ENCODE results near the gene FOXC1. TPM values are rescaled to one million over a fixed set of nuclear protein-coding genes. Genes with fewer than 3 reads are reported as not detected.

The FOXC1 gene
- total and polyA plus RNA-seq, 2 donors (not counting 1 experiment from before 2014, with no cell fraction given), result 0.04 to 0.52 TPM

DNA sequence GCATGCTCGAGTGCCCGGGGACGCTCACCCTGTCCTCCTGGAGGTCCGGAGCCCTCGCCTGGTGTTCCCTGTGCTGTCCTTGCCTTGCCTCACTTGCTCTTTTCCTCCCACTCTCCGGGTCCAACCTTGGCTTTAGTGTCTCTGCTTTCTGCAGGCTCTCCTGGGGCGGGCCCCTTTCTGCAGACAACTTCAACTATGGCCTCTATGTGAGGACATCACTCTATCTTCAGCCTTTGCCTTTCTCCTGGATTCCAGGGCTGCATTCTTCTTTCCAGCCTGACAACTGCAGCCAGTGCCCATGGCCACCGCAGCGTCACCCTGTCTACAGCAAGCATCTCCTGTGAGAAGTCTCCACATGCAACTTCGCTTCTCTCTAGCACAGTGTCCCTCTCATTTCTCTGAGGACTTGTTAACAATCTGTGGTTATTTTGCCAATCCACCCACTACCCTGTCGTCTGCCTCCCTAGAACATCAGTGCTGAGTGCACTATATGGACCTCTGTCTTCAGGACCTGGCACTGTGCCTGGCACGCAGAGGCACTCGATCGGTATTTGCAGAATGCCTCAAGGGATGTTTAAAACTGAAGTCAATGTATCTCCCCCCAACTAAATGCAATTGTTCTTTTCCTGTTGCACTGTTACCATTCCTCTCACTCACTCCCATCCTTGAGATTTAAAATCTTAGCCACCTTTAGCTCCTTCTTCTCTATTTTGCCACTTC lies 35.9 kb downstream of the FOXC1 start:
- WGBS (ENCODE audit: insufficient coverage), result 97% methylated on average over 14 of the region's 14 CpGs
- H3K27me3 ChIP-seq (replicated peaks in 1 of 4; ENCODE audit: control extremely low read depth in 1 of 4, control insufficient read depth in 3 of 4, insufficient read depth in 4 of 4, low read length in 3 of 4), result no peaks in the 10 kb centered on the region
- H3K4me2 ChIP-seq (replicated peaks; ENCODE audit: low read depth, low read length, poor library complexity, severe bottlenecking), result no peak overlapping the region
- ATAC-seq (ENCODE audit: low read depth) (no peak), DNase-seq (no peak)
- H3K27me3 Mint-ChIP-seq, result peaks cover 4% of the 10 kb centered on the region
- H3K9ac ChIP-seq (ENCODE audit: low read length), result no peak overlapping the region
- no peaks in the 10 kb centered on the region for H3K36me3 ChIP-seq (replicated peaks in 1 of 2; ENCODE audit: control extremely low read depth in 1 of 2, control insufficient read depth in 1 of 2, extremely low read depth in 1 of 2, insufficient read depth in 2 of 2, low read length in 1 of 2)
- H2AFZ ChIP-seq (ENCODE audit: insufficient read depth, low read depth, low read length, poor library complexity, severe bottlenecking), result no peak overlapping the region
- no peak overlapping the region for H3K4me3 ChIP-seq (ENCODE audit: control extremely low read depth in 1 of 5, extremely low read depth in 1 of 5, insufficient read depth in 1 of 5, low read depth in 2 of 5, low read length in 4 of 5)
- intact Hi-C loops (cut with micrococcal nuclease), result no loop called here
- no peak for TF ChIP-seq CTCF (IDR thresholded peaks at IDR 0.05)
- CTCF ChIA-PET, result no interaction called here
- POLR2A ChIA-PET, result no interaction called here
- no peak overlapping the region for H3K27ac ChIP-seq (ENCODE audit: low read length in 2 of 2)
- H3K79me2 ChIP-seq (ENCODE audit: control insufficient read depth, insufficient read depth, low read length), result no peaks in the 10 kb centered on the region
- H3K27ac Mint-ChIP-seq, result no peak overlapping the region
- no peak overlapping the region for H3K4me3 Mint-ChIP-seq
- peaks cover 3% of the 10 kb centered on the region for H3K4me1 Mint-ChIP-seq
- peaks cover 0 to 2% (median 0%) of the 10 kb centered on the region in 3 donors for H3K9me3 ChIP-seq (ENCODE audit: control extremely low read depth in 1 of 3, control insufficient read depth in 2 of 3, insufficient read depth in 1 of 3, low read length in 2 of 3)
- H4K20me1 ChIP-seq (ENCODE audit: control insufficient read depth, insufficient read depth, low read length, poor library complexity, severe bottlenecking), result no peaks in the 10 kb centered on the region
- no peaks in the 10 kb centered on the region for H3K4me1 ChIP-seq (ENCODE audit: control insufficient read depth in 2 of 2, insufficient read depth in 2 of 2, low read length in 2 of 2)
- no peaks in the 10 kb centered on the region for H3K9me3 Mint-ChIP-seq (ENCODE audit: insufficient read depth)

DNA sequence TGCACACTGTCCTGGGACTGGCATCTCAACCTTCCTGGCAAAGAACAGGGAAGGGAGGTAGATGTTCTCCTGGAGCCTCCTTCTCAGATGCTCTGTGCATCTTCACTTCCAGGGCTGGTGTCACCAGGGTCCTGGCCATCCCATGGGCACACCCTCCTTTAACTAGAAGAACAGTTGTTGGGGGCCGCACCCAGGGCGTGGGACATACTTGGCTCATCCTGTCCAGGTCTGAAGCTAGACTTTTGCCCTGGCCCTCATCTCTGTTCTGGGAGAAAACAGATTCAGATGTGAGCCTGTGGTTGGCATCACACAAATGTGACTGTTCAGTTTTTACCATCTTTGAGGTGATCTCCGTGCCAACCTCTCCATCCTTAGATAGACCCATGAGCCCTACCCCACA lies 41.6 kb downstream of the FOXC1 start:
- Histone ChIP-seq H3K4me1 (ENCODE audit: control insufficient read depth in 2 of 2, insufficient read depth in 2 of 2, low read length in 2 of 2) (no peaks in the 10 kb centered on the region), H3K27me3 (replicated peaks in 1 of 4; ENCODE audit: control extremely low read depth in 1 of 4, control insufficient read depth in 3 of 4, insufficient read depth in 4 of 4, low read length in 3 of 4) (no peaks in the 10 kb centered on the region), H3K4me2 (replicated peaks; ENCODE audit: low read depth, low read length, poor library complexity, severe bottlenecking) (no peak overlapping the region), H3K9ac (ENCODE audit: low read length) (no peak overlapping the region), H3K4me3 (ENCODE audit: control extremely low read depth in 1 of 5, extremely low read depth in 1 of 5, insufficient read depth in 1 of 5, low read depth in 2 of 5, low read length in 4 of 5) (no peak overlapping the region), H4K20me1 (ENCODE audit: control insufficient read depth, insufficient read depth, low read length, poor library complexity, severe bottlenecking) (no peaks in the 10 kb centered on the region), H3K79me2 (ENCODE audit: control insufficient read depth, insufficient read depth, low read length) (no peaks in the 10 kb centered on the region), H3K27ac (ENCODE audit: low read length in 2 of 2) (no peak overlapping the region), H3K36me3 (replicated peaks in 1 of 2; ENCODE audit: control extremely low read depth in 1 of 2, control insufficient read depth in 1 of 2, extremely low read depth in 1 of 2, insufficient read depth in 2 of 2, low read length in 1 of 2) (no peaks in the 10 kb centered on the region), H2AFZ (ENCODE audit: insufficient read depth, low read depth, low read length, poor library complexity, severe bottlenecking) (no peak overlapping the region), H3K9me3 (ENCODE audit: control extremely low read depth in 1 of 3, control insufficient read depth in 2 of 3, insufficient read depth in 1 of 3, low read length in 2 of 3) (peaks cover 0 to 3% (median 0%) of the 10 kb centered on the region in 3 donors)
- ChIA-PET CTCF (no interaction called here), POLR2A (no interaction called here)
- Mint-ChIP-seq H3K27me3 (no peaks in the 10 kb centered on the region), H3K4me3 (no peak overlapping the region), H3K27ac (no peak overlapping the region), H3K9me3 (ENCODE audit: insufficient read depth) (no peaks in the 10 kb centered on the region), H3K4me1 (no peaks in the 10 kb centered on the region)
- no peak for DNase-seq
- ATAC-seq (ENCODE audit: low read depth), result no peak
- intact Hi-C loops (cut with micrococcal nuclease), result no loop called here
- TF ChIP-seq CTCF (IDR thresholded peaks at IDR 0.05) (no peak), EZH2 (IDR thresholded peaks at IDR 0.05; ENCODE audit: borderline replicate concordance, insufficient read depth, low read depth, low read length, poor library complexity, severe bottlenecking) (no peak)
- 100% methylated on average over 2 of the region's 3 CpGs for WGBS (ENCODE audit: insufficient coverage)

All from B cell (primary cell).